ENCODE measurements around the gene PLEKHM3.

PLEKHM3 gene

DNA sequence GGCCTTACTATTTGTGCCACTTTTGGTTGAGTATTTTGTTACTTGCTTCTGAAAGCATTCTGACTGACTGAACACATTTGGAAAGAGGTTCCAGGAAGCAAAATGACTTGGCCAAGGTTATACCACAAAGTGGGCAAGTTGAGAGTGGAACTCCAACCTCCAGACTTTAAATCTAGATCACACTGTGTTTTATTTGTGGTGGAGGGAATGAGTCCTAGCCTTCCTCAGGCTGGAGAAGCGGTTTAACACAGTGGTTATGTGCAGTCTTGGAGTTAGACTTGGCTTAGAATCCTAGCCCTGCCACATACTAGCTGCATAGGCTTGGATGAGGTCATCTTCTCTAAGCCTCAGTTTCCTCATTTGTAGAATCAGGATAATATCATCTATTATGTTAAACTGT is 33.4 kb downstream of the PLEKHM3 start:
- no peak for DNase-seq

DNA sequence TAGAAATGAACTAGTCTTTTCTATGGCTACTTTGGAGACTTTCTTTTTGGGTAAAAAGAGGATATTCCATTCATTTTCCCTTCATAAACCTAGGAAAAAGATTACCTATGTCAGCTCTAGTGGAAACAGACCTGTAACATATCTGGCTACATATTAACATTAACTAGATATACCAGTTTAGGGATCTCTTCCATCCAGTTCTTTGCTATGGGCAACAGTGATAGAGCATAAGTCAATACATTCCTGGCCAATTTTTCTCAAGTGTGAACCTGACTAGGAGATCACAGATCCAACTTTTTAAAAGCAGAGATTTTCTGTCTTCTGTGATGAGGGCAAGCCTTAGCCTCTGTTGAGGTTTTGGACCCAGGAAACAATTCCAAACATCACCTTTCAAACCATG is 34.5 kb downstream of the PLEKHM3 start:
- no peak for DNase-seq

DNA sequence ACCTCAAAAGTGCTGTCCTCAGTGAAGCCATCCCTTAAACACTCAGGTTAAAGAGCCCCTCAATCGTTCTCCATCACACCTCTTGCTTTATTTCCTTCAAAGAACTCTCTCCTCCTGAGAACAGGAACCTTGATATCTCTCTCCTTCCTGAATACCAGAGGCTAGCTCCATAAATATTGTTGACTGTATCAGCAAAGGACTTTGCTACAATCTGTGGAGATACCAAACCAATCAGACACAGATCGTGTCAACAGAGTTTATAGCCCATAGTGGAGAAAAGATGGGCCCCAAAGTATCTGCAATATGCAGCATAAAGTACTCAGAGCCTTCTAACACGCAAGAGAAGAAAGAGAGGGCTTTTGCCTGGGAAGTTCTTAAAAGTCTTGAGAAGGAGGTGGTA is 36.4 kb downstream of the PLEKHM3 start:
- no peak for DNase-seq

DNA sequence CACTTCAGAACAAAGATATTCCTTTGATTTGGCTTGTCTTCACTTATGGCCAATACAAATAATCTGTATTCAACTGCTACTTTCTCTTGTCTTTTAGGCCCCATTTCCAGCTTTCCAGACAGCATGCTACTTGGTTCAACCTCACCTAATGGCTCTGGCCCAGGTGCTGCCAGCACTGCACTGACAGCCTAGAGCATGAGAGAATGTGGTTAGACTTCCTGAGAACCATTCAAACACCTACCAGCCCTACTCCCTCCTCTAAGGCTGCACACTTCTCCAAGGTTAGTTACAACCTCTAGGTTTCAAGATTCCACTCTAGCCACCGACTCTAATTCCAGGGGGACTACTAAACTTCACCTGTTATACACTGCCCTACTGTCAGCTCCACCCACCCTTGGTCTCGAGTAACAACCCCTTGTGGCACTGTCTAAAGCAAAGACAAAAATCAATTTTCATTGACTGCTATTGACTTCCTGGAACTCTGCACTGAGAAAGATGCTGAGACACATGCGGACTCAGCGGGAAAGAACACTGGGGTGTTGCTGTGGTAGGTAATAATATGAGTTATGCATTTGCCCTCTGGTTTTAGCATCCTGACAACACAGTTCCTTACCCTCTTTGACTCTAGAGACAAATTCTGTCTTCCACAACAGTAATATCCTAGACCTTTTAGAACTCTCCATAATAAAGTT is 38.2 kb downstream of the PLEKHM3 start:
- DNase-seq, result no peak

DNA sequence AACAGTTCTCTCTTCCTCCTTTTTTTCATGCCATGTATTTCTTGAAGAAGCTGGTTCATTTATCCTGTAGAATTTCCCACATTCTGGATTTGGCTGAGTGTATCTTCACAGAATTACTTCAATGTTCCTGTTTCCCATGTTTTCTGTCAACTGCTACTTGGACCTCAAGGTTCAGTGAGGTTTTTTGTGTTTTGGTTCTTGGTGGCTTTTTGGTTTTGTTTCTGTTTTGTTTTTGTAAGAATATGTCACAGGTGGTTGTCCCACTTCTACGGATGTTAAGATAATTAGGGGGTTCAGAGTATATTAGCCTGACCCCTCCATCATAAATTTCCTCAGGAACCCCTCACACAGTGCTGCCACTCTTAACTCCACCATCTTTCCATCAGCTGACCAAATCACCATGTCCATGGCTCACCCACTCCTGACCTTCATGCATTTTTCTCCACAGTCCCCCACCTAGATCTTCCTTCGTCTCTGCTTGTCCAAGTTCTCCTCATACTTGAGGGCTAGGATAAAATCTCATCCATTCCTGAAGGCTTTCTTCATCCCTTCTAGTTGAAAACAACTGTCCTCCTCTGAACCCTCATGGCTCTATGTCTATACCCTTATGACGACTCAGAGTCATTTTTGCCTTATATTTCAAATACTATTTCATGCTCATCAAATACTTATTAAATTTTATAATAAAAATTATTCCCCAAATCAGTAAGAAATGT is 40.4 kb downstream of the PLEKHM3 start:
- no peak for DNase-seq

DNA sequence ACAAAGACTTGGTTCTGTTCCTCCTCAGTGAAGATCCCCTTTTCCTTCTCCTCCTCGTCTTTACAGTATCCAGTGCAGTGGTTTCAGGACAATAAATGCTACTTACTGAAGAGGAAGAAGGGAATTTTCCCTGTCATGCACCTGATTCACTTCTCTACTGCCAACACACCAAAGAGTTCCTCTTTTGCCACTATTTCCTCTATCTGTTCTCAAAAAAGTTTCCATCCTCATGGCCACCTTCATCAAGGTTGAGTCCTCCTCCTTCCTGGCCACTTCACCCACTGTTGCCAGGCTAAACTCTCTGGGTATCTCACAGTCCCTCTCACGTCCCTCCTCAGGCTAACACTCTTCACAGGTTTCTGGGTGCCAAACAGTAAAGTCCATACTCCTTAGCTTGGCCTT is 41.7 kb downstream of the PLEKHM3 start:
- DNase-seq, result no peak

DNA sequence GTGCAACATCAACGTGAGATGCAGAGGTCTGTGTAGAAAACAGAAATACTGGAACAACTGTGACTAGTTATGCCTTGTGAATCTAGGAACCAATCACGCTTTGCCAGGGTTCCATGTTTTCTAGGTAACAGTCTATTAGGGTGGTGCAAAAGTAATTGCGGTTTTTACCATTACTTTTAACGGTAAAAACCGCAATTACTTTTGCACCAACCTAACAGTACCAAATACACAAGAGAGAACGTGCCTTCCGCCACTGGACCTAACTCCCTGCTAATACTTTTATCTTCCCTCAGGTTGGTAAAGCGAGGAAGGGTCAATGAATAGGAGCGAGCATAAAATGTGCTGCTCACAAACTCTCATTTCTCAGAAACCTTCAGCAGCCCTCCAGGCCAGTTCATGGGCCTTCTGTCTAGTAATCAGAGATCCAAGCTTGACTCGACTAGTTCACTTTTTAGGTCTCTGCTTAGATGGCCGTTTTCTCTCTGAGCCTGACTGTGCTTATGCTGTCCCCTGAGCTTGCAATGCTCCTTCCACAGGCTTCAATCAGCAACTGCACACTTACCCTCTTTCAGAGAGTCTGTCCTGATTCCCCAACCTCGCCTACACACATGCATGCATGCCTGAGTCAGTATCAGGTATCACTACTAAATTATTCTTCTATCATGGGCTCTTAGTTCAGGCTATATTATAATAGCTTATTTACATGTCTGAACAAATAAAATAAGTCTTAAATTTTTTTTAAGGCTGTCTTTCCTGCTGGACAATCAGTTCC is 47.0 kb downstream of the PLEKHM3 start:
- no peak for DNase-seq

DNA sequence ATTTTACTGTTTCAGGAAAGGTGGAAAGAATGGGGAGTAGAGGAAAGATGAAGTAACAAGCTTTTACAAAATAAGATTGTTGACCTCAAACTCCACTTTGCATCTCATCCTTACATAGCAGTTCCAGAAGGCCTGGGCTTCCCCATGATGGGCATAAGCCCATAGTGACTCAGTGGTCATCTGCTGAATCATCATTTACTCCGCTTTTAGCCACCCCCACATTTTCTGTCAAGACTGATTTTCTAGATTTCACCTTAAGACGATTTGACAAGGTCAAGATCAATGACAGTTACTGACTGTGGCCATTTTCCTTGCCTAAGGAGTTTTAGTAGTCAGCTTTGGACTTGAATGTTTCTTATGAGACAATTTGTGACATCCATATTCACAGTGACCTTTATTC is 49.4 kb downstream of the PLEKHM3 start:
- DNase-seq, result no peak

DNA sequence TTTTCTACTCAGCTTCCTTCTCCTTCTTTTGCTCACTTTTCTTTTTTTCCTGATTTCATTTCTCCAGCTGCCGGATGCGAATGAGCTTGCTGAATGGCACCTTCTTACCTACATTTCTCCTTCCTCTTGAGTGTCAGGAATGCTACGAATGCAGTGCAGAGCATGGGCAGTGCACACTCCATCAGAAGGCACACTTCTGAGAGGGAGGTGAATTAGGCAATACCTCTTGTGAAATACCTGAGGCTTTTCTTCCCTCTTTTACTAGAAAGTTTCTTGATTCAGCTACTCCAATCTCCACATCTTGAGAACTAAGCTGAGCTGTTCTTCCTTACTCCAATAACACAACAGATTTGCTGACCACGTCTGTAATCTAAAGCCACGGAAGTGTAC is 51.1 kb downstream of the PLEKHM3 start:
- no peak for DNase-seq

DNA sequence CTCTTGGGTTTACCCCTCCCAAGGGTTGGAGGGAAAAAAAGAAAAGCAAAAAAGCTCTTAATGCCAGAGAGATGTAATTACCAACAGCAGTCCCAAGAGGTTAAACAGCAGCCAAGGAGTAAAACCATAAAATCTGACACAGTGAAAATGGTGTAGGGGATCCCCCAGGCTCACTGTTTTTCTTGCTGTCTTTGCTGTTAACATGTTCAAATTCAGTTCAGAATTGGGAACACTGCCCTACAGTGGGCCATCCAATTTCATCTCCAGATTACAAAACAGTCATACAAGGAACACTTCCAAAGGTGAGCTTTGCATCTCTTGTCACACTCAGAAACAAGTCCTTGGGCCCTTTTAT is 54.5 kb downstream of the PLEKHM3 start:
- DNase-seq, result no peak

DNA sequence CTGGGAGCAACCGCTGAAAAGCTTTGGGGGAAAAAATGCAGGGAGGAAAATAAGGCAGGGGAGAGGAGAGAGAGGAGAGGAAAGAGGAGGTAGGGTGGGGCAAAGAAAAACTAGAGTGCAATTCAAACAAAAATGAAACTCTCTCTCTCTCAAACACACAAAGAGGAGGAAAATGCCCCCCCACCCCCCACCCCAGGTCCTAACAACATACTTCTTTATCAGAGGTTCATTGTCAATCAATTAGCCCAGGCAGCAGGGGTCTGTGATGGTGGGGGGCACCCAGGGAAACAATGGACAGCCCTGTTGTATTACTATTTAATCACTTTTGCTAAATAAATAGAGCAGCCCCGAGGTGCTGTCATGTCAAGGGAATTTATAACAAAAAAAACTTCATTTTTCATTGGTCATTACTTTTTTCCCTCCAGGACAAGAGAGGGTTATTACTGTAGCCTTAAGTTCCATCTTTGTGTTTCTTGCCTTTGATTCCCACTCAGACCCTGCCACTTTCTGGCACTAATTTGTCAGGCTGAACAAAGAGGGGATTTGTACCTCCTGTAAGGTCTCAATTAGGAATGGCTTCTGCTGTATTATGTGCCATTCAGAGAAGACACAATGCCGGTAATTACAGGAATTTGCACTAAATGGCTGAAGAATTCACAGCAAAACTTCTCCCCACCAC is 55.0 kb downstream of the PLEKHM3 start:
- no peak for DNase-seq

DNA sequence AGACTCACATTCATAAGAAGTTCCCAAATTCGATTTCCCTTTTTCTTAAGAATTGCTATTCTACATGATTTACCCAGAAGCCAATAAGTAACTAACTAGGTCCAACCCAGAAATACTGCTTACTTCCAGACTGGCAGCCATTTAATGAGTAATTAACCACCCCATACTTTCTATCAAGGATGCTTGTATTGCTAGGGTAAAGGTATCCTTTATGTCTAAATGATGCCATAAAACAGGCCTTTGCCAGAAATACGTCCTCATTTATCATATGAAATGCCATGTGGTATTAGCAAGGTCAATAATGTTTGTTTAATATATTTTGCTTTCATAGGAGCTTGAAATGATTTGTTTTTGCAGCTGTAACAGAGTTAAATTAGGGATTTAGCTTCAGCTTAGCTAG is 56.1 kb downstream of the PLEKHM3 start:
- DNase-seq, result no peak

DNA sequence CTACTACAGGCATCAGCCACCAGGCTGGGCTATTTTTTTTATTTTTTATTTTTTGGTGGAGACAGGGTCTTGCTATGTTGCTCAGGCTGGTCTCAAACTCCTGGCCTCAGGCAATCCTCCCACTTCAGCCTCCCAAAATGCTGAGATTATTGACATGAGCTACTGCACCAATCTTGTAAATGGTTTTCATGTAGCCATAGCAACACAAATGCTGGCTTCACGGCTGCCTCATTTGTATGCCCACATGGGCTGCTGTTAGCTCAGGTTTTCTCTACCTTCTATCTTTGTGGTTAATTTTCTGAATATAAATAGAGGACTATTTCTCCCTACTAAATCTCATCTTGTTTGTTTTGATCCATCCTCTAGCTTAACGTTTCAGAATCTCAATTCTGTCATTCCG is 58.2 kb downstream of the PLEKHM3 start:
- DNase-seq, result no peak

DNA sequence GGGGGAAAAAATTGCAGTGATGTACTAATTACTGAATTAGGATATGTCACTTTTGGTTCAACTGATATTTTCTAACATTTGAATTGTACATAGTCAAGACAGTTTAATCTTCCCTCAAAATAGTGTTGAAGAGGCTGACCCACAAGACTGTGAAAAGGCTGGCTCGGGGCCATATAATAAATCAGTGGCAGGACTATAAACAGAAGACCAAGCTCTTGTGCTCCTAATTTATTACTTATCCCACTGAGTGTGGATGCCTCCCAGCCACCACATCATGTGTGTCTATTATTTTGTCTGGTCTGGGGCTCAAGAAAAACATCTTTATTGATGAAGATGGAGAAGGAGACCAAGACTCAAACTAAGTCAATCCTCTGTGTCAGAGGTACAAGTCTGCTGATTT is 64.4 kb downstream of the PLEKHM3 start:
- DNase-seq, result no peak

DNA sequence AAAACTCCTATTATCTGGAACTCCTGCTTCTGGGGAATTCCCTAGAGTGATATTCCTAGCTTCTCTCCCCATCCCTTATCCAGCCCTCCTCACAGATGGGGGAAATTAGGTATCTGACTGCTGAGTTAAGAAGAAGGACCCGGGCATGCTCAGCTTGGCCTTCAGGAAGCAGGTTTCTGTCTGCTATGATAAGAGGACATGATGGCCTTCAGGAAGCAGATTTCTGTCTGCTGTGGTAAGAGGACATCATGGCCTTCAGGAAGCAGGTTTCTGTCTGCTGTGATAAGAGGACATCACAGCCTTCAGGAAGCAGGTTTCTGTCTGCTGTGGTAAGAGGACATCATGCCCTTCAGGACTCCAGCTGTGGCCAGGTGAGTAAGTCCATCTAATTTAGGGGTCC is 65.2 kb downstream of the PLEKHM3 start:
- no peak for DNase-seq

DNA sequence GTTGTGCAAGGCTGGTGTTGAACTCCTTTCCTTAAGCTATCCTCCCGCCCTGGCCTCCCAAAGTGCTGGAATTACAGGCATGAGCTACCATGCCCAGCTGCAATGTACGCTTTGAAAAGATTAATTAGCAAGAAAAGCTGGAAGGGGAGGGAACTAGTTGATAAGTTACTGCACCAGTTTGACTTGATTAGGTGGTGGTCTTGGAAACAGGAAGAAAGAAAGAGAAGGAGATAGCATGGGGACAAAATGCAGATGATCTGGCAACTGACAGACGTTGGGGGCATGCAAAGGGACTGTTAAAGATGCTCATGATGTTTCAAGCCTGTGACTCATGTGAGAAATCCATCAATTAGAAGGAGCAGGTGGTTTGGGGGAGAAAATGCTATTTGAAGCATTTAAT is 68.6 kb downstream of the PLEKHM3 start:
- DNase-seq, result no peak

DNA sequence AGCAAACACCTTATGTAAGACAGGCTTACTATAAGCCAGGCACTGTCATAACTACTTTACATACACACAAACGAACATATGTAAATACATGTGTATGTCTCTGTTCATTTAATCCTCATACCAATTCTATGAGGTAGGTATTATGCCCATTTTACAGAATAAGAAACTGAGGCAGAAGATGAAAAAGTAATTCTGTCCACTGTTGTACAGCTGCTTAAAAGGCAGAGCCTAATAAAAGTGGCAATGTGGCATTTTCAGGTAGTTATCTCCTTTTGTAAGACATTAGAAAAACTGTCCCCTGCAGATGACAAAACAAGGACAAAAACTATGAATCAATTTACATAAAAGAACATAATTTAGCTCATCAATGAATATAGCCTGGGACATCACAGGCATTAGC is 69.9 kb downstream of the PLEKHM3 start:
- DNase-seq, result no peak

DNA sequence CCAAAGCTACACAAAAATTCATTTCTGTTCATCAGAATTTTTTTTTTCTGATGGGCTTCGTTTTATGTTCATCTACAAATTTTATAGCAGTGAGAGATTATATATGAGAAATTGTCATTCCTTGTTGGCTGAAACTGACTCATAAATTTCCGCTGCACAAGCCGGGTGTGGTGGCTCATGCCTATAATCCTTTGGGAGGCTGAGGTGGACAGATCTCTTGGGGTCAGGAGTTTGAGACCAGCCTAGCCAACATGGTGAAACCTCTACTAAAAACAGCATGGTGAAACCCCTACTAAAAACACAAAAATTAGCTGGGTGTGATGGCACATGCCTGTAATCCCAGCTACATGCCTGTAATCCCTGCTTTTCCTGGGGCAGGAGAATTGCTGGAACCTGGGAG is 72.0 kb downstream of the PLEKHM3 start:
- DNase-seq, result no peak

DNA sequence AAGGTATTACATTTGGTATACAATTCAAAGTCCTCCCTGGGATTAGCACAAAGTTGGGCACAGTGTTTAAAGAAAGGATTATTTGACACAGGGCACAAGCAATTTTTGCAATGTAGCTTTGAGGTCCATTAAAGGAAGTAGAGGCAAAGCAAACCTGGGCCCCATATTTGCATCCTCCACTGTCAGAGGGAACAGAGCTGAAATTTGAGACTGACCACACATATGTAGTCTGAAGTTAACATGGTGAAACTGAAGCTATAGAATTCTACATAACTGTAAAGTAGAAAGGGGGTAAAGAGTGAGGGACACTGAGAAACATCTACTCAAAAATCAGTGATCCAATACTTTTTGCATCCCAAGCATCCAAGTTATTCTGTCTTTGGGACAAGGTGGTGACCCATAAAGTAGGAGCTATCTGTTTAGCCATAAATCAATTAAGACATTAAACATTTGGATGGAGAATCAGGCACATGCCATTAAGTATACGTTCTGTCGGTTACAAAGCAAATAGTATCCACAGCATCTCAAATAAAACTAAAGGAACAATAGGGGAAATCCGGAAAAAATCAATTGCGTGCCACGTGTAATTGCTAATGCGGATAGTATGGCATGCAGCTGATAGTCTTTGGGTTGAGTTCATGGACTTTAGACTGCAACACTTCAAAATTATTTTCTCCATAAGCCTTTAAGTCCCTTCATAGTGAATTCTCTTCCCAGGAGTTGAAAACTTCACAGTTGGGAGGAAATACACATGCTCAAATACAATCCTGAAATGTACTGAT is 72.6 kb downstream of the PLEKHM3 start:
- DNase-seq, result no peak

DNA sequence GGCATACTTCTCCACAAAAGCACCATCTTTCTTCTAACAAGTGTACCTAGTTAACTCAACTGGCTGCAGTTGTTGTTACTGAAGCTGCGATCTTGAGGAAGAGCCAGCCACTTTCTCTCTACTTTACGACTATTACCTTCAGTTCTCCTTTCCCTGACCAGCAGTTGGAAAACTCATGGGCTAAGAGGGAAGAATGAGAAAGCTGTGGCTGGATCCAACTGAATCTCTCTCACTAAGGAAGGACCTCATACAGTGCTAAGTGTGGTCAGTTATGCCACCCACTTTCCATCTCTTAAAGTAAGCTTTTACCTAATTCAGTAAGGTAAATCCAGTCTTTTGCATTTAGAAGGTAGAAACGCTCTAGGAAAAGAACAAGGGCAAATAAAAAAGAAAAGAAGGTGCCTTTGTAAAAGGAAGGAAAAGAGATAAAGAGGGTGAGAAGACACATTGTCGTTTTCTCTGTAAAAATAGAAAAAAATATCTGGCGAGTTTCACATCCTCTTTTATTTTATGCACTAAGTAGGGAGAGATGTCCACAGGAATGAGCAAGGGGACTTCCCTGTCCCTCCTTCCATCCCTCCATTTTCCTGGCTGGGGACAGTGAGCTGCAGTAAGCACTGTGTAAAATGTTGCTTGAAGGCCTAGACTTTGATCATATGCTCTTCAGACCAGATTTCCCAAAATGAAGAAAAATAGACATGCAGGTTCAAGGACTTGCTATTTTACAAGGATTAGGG is 73.4 kb downstream of the PLEKHM3 start:
- no peak for DNase-seq

DNA sequence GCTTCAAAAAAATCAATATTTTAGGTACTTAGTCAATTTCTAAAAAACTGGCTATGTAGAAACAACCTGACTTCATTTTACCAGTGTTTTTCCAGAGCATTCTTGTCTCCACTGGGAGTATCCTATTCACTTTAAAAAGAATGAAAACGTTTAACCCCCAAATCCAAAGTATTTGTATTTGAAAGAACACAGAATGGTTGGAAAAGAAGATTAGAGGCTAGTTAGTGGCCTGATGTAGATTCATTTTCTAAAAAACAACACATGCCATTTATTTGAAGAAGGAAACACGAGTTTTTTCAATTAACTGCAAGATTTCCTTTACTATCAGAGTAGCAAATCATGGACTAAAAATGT is 74.6 kb downstream of the PLEKHM3 start:
- no peak for DNase-seq

DNA sequence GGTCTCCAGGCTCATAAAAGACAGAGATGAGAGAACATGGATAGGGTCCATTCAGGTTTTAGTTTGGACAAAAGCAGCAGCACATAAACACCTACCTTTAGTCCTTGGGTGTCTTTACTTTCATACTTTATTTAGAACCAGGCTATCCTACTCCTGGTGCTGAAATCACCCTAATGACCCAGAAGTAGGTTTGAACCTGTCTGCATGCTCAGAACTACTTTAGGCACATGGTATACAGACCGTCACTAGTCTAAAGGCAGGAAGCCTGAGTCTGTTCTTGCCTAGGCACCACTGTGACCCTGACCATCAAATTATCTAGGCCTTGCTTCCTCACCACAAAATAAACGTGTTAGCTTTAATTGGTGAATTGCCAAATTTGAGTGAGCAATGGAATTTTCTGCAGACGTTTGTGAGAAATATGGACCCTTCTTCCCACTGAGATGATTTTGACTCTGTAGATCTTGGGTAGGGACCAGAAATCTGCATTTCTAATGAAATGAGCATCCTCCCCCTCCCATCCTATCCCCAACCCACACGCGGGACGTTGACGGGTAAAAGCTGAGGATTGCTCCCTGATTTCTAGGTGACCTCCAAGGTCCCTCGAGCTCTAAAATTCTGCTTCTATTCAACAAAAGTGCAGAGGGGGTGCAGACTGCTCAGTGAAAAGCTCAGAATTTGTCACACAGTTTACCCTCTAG is 75.1 kb downstream of the PLEKHM3 start:
- no peak for DNase-seq

All from activated CD8-positive, alpha-beta memory T cell treated with anti-CD3 and anti-CD28 coated beads for 24 hours (primary cell).